ENCODE data around the gene TRIM67.
A peak's percentile ranks its signal among the peaks of the same experiment; 100 is the strongest.

Gene TRIM67

DNA sequence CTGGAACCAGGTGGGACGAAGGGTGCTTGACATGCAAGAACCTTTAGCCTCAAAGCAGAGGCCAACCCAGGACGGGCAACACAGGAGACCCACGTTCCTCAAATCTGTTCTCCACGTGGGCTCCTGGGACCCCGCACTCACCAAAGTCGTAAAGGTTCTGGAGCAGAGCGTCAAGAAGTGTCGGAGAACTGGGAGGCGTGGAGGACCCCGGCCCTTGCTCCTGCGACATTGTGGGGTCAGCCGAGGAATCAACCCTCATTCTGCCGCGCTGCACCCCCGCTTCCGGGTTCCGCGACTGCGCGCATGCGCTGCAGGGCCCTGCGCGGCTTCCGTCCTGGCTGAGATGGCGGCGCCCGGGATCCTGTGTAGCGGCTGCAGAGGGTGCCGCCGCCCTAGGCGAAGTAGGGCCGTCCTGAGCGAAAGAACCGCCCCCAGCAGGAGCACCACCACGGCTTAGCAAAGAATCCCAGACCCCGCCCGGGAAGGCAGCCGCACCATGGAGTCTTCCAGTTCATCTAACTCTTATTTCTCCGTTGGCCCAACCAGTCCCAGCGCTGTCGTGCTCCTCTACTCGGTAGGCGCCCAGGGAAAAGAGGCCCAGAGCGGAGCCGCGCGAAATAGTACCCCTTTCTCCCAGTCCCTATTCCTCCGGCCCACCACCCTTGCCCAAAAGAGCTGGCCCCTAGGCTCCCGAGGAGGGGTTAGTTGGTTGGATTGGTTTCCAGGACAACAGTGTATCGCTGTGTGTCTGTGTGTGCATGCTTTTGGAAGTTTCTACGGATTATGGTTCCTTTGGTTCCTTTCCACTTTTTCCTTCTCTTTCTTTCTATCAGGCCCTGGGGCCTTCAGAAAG, 79.3 kb downstream of the TRIM67 start, which contains the start of gene GNPAT (continued):
- TF ChIP-seq, protein P1, sequence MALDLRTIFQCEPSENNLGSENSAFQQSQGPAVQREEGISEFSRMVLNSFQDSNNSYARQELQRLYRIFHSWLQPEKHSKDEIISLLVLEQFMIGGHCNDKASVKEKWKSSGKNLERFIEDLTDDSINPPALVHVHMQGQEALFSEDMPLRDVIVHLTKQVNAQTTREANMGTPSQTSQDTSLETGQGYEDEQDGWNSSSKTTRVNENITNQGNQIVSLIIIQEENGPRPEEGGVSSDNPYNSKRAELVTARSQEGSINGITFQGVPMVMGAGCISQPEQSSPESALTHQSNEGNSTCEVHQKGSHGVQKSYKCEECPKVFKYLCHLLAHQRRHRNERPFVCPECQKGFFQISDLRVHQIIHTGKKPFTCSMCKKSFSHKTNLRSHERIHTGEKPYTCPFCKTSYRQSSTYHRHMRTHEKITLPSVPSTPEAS (tag by site-specific recombination; IDR thresholded peaks at IDR 0.05): peak; percentile 57; the same call in 1 of the 2 replicates
- TF ChIP-seq, protein P2, sequence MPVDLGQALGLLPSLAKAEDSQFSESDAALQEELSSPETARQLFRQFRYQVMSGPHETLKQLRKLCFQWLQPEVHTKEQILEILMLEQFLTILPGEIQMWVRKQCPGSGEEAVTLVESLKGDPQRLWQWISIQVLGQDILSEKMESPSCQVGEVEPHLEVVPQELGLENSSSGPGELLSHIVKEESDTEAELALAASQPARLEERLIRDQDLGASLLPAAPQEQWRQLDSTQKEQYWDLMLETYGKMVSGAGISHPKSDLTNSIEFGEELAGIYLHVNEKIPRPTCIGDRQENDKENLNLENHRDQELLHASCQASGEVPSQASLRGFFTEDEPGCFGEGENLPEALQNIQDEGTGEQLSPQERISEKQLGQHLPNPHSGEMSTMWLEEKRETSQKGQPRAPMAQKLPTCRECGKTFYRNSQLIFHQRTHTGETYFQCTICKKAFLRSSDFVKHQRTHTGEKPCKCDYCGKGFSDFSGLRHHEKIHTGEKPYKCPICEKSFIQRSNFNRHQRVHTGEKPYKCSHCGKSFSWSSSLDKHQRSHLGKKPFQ (tag by site-specific recombination; IDR thresholded peaks at IDR 0.05): 0 out of 2 replicates have a peak, but pooled peaks have one; percentile 6
- peak; percentile 22 for TF ChIP-seq KLF1 (tag by site-specific recombination; IDR thresholded peaks at IDR 0.05)
- TF ChIP-seq ZBTB48 (tag by site-specific recombination; IDR thresholded peaks at IDR 0.05): peak; percentile 96
- TF ChIP-seq WT1 (tag by site-specific recombination; IDR thresholded peaks at IDR 0.05): no peak; the same call in 1 of the 2 replicates
- no peak for TF ChIP-seq ZNF248 (tag by site-specific recombination; IDR thresholded peaks at IDR 0.05)
- no peak for TF ChIP-seq ZNF571 (tag by site-specific recombination; IDR thresholded peaks at IDR 0.05)
- no peak for TF ChIP-seq ZNF239 (tag by site-specific recombination; IDR thresholded peaks at IDR 0.05)

DNA sequence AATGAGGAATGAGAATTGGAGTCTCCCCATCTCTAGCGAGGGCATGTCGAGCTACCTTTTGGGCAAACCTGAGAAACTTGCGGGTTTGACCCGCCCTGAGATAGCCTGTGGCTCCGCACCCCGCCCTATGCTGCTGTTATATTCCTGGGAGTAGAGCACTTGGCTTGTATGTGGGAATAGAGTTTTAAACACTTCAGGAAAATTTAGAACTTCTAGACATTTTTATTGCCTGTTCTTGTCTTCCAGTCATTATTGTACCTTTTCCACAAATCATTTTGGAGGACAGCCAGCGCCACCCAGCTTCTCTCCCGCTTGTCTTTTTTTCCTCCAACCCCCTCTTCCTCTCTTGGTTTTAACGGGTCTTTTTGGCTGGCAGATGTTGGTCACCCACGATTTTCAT, 79.9 kb downstream of the TRIM67 start:
- H3K27ac ChIP-seq (ENCODE audit: extremely low read depth, low read depth, low read length): peak overlapping the region; percentile 84
- ChIA-PET POLR2A (interaction anchor here (0.9 to 2.6 kb wide), 4 partner anchors 8 to 600 kb away, joined by 3 to 17 read pairs (median 4); partner anchors contain the start of genes EXOC8 and SPRTN), CTCF (interaction anchor here (0.6 to 1.1 kb wide), 7 partner anchors 10 to 443 kb away, joined by 3 to 4 read pairs (median 3); no protein-coding TSS in a partner anchor)
- H3K4me3 ChIP-seq (ENCODE audit: low read depth, low read length): peak overlapping the region; percentile 62
- H3K4me1 ChIP-seq (ENCODE audit: control insufficient read depth, insufficient read depth, low read length): peaks cover 15% of the 10 kb centered on the region
- H3K9me3 ChIP-seq (ENCODE audit: control insufficient read depth, insufficient read depth, low read depth, low read length): no peaks in the 10 kb centered on the region
- peaks cover 16 to 24% of the 10 kb centered on the region in 2 experiments for H3K36me3 ChIP-seq (ENCODE audit: control insufficient read depth in 2 of 2, insufficient read depth in 1 of 2, low read length in 2 of 2)
- TF ChIP-seq, protein P3, sequence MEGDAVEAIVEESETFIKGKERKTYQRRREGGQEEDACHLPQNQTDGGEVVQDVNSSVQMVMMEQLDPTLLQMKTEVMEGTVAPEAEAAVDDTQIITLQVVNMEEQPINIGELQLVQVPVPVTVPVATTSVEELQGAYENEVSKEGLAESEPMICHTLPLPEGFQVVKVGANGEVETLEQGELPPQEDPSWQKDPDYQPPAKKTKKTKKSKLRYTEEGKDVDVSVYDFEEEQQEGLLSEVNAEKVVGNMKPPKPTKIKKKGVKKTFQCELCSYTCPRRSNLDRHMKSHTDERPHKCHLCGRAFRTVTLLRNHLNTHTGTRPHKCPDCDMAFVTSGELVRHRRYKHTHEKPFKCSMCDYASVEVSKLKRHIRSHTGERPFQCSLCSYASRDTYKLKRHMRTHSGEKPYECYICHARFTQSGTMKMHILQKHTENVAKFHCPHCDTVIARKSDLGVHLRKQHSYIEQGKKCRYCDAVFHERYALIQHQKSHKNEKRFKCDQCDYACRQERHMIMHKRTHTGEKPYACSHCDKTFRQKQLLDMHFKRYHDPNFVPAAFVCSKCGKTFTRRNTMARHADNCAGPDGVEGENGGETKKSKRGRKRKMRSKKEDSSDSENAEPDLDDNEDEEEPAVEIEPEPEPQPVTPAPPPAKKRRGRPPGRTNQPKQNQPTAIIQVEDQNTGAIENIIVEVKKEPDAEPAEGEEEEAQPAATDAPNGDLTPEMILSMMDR (tag by site-specific recombination; IDR thresholded peaks at IDR 0.05): 0 out of 2 replicates have a peak, but pooled peaks have one; percentile 10
- TF ChIP-seq, protein P1 (tag by site-specific recombination; IDR thresholded peaks at IDR 0.05): no peak
- TF ChIP-seq ZNF600 (tag by site-specific recombination; IDR thresholded peaks at IDR 0.05) (no peak), ZNF202 (tag by site-specific recombination; IDR thresholded peaks at IDR 0.05; ENCODE audit: borderline replicate concordance) (no peak), ZBTB21 (tag by site-specific recombination; IDR thresholded peaks at IDR 0.05) (no peak), ZNF560 (tag by site-specific recombination; IDR thresholded peaks at IDR 0.05; ENCODE audit: borderline replicate concordance) (no peak), ZNF354C (tag by site-specific recombination; IDR thresholded peaks at IDR 0.05; ENCODE audit: borderline replicate concordance, low read depth) (no peak), ZFP37 (tag by site-specific recombination; IDR thresholded peaks at IDR 0.05) (no peak), ZNF239 (tag by site-specific recombination; IDR thresholded peaks at IDR 0.05) (no peak), GFI1B (tag by site-specific recombination; IDR thresholded peaks at IDR 0.05) (no peak), ZNF561 (tag by site-specific recombination; IDR thresholded peaks at IDR 0.05; ENCODE audit: borderline replicate concordance) (peak; percentile 24; the same call in 1 of the 2 replicates), ZNF48 (tag by site-specific recombination; IDR thresholded peaks at IDR 0.05) (no peak)
- TF ChIP-seq, protein P4, sequence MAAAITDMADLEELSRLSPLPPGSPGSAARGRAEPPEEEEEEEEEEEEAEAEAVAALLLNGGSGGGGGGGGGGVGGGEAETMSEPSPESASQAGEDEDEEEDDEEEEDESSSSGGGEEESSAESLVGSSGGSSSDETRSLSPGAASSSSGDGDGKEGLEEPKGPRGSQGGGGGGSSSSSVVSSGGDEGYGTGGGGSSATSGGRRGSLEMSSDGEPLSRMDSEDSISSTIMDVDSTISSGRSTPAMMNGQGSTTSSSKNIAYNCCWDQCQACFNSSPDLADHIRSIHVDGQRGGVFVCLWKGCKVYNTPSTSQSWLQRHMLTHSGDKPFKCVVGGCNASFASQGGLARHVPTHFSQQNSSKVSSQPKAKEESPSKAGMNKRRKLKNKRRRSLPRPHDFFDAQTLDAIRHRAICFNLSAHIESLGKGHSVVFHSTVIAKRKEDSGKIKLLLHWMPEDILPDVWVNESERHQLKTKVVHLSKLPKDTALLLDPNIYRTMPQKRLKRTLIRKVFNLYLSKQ (tag by site-specific recombination; IDR thresholded peaks at IDR 0.05; ENCODE audit: borderline replicate concordance): no peak
- TF ChIP-seq, protein P5, sequence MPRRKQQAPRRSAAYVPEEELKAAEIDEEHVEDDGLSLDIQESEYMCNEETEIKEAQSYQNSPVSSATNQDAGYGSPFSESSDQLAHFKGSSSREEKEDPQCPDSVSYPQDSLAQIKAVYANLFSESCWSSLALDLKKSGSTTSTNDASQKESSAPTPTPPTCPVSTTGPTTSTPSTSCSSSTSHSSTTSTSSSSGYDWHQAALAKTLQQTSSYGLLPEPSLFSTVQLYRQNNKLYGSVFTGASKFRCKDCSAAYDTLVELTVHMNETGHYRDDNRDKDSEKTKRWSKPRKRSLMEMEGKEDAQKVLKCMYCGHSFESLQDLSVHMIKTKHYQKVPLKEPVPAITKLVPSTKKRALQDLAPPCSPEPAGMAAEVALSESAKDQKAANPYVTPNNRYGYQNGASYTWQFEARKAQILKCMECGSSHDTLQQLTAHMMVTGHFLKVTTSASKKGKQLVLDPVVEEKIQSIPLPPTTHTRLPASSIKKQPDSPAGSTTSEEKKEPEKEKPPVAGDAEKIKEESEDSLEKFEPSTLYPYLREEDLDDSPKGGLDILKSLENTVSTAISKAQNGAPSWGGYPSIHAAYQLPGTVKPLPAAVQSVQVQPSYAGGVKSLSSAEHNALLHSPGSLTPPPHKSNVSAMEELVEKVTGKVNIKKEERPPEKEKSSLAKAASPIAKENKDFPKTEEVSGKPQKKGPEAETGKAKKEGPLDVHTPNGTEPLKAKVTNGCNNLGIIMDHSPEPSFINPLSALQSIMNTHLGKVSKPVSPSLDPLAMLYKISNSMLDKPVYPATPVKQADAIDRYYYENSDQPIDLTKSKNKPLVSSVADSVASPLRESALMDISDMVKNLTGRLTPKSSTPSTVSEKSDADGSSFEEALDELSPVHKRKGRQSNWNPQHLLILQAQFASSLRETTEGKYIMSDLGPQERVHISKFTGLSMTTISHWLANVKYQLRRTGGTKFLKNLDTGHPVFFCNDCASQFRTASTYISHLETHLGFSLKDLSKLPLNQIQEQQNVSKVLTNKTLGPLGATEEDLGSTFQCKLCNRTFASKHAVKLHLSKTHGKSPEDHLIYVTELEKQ (tag by site-specific recombination; IDR thresholded peaks at IDR 0.05; ENCODE audit: borderline replicate concordance): no peak
